Right lobe of liver (tissue), 4 donors: ENCODE data around the gene FNTB.

Source experiments
- POLR2A ChIP-seq: fragments of 450-650 bp; IDR thresholded peaks from one replicate; pipeline ENCODE4 v1.6.1; 2017; ENCODE audit warnings: antibody characterized with exemption, mild to moderate bottlenecking
- TF ChIP-seq, protein P1 (sequence below), 4 donors: fragments of 200-600 bp in 3 of 4; fragments of 450-650 bp in 1 of 4; IDR thresholded peaks; one replicate each; pipeline versions ENCODE4 v1.5.1 to v1.8.0; 2016 to 2022; ENCODE audit warnings: antibody characterized with exemption in 4 of 4, mild to moderate bottlenecking in 2 of 4
- donor health status: DM: no; HTN: no; CAD: no.
- donor health status: DM: no; HTN: no; CAD: no.
- donor health status: DM: no; HTN: yes; CAD: no.

DNA sequence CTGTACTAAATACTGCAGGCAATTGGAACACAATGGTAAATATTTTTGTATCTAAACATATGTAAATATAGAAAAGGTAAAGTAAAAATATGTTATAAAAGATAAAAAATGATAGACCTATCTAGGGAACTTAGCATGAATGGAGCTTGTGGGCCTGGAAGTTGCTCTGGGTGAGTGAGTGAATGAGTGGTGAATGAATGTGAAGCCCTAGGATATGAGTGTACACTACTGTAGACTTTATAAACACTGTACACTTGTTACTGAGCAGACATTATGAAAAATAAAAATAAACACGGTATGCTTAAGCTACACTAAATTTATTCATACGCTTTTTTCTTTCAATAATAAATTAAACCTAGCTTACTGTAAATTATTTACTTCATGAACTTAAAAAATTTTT lies 7.8 kb downstream of the FNTB start:
- TF ChIP-seq POLR2A, result no peak
- TF ChIP-seq, protein P1, sequence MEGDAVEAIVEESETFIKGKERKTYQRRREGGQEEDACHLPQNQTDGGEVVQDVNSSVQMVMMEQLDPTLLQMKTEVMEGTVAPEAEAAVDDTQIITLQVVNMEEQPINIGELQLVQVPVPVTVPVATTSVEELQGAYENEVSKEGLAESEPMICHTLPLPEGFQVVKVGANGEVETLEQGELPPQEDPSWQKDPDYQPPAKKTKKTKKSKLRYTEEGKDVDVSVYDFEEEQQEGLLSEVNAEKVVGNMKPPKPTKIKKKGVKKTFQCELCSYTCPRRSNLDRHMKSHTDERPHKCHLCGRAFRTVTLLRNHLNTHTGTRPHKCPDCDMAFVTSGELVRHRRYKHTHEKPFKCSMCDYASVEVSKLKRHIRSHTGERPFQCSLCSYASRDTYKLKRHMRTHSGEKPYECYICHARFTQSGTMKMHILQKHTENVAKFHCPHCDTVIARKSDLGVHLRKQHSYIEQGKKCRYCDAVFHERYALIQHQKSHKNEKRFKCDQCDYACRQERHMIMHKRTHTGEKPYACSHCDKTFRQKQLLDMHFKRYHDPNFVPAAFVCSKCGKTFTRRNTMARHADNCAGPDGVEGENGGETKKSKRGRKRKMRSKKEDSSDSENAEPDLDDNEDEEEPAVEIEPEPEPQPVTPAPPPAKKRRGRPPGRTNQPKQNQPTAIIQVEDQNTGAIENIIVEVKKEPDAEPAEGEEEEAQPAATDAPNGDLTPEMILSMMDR (IDR thresholded peaks at IDR 0.05), result no peak
